Calu3 (cell line): ENCODE results near the gene HBG1. TPM values are rescaled to one million over a fixed set of nuclear protein-coding genes. Genes with fewer than 3 reads are reported as not detected.

Source experiments
- BruUV-seq: library from RNA; stranded (reverse); fragments of 400-500 nt; replicated peaks from 2 replicates; lab custom pipeline; 2021; lab: Mats Ljungman, UMichigan
- CTCF ChIA-PET: fragments of 300-600 bp; sonication (Branson Sonifier 250); formaldehyde crosslinking; loops from one replicate; lab custom pipeline; 2022; ENCODE audit warnings: antibody characterized with exemption; lab: Charles Lee
- DNase-seq: peaks from one replicate; pipeline ENCODE4 v3.0.0; 2022
- H3K27ac Mint-ChIP-seq: one replicate; pipeline ENCODE4 v1.8.0; 2022; ENCODE audit warnings: mixed read lengths; ENCODE audit not compliant: unreplicated experiment
- H3K27me3 Mint-ChIP-seq: one replicate; pipeline ENCODE4 v1.8.0; 2022; ENCODE audit warnings: mixed read lengths; ENCODE audit not compliant: unreplicated experiment
- H3K36me3 Mint-ChIP-seq: one replicate; pipeline ENCODE4 v1.8.0; 2022; ENCODE audit warnings: mild to moderate bottlenecking, moderate library complexity, mixed read lengths; ENCODE audit not compliant: insufficient read depth, unreplicated experiment
- H3K4me1 Mint-ChIP-seq: one replicate; pipeline ENCODE4 v1.8.0; 2022; ENCODE audit warnings: mild to moderate bottlenecking, low read depth, mixed read lengths; ENCODE audit not compliant: unreplicated experiment
- H3K4me3 Mint-ChIP-seq: one replicate; pipeline ENCODE4 v1.8.0; 2022; ENCODE audit warnings: mild to moderate bottlenecking, low read depth, moderate library complexity, mixed read lengths; ENCODE audit not compliant: unreplicated experiment
- H3K9me3 Mint-ChIP-seq: one replicate; pipeline ENCODE4 v1.8.0; 2022; ENCODE audit warnings: low read depth, mixed read lengths; ENCODE audit not compliant: unreplicated experiment
- CTCF ChIP-seq: fragments of 200-600 bp; IDR thresholded peaks from one replicate; pipeline ENCODE4 v1.8.0; 2022; ENCODE audit warnings: antibody characterized with exemption; ENCODE audit not compliant: unreplicated experiment
- intact Hi-C: fragments of 100-400 bp; cut with micrococcal nuclease; formaldehyde crosslinking; loops from one replicate; pipeline ENCODE4 v1.10.0; 2022; ENCODE audit not compliant: unreplicated experiment
- total RNA-seq: library from RNA; stranded (reverse); gene quantifications from 2 replicates; pipeline ENCODE4 v1.2.3, GENCODE V29; 2022

The HBG1 gene
- total RNA-seq, 1 experiment from 2014 or later, result not detected

GRCh38 chr11:5240056-5240455, 9.6 kb downstream of the HBG1 start:
- BruUV-seq, result no TSS peak
- Mint-ChIP-seq H3K27ac (no peak overlapping the region), H3K4me1 (no peaks in the 10 kb centered on the region), H3K9me3 (no peaks in the 10 kb centered on the region), H3K27me3 (peaks cover 6% of the 10 kb centered on the region), H3K4me3 (no peak overlapping the region), H3K36me3 (no peaks in the 10 kb centered on the region)
- CTCF ChIA-PET, result no interaction called here
- intact Hi-C loops, result no loop called here
- TF ChIP-seq CTCF, result no peak
- DNase-seq, result no peak

- Mint-ChIP-seq H3K4me1 (no peaks in the 10 kb centered on the region), H3K4me3 (no peak overlapping the region), H3K27me3 (no peaks in the 10 kb centered on the region), H3K27ac (no peak overlapping the region), H3K9me3 (no peaks in the 10 kb centered on the region), H3K36me3 (no peaks in the 10 kb centered on the region)
- no peak for DNase-seq
- TF ChIP-seq CTCF, result no peak
- CTCF ChIA-PET, result no interaction called here
- intact Hi-C loops, result no loop called here
- no TSS peak for BruUV-seq
Observed at GRCh38 chr11:5239046-5239445, 10.6 kb downstream of the HBG1 start.

GRCh38 chr11:5238486-5238885, 11.2 kb downstream of the HBG1 start:
- no TSS peak for BruUV-seq

GRCh38 chr11:5237420-5237819, 12.2 kb downstream of the HBG1 start:
- no peak for TF ChIP-seq CTCF
- no peak overlapping the region for H3K4me3 Mint-ChIP-seq
- no TSS peak for BruUV-seq
- no peak overlapping the region for H3K27ac Mint-ChIP-seq
- DNase-seq, result no peak
- no peaks in the 10 kb centered on the region for H3K4me1 Mint-ChIP-seq
- H3K36me3 Mint-ChIP-seq, result no peaks in the 10 kb centered on the region
- intact Hi-C loops, result no loop called here
- CTCF ChIA-PET, result no interaction called here
- H3K9me3 Mint-ChIP-seq, result no peaks in the 10 kb centered on the region
- H3K27me3 Mint-ChIP-seq, result no peaks in the 10 kb centered on the region

More at GRCh38 chr11:5238486-5238885, 11.2 kb downstream of the HBG1 start:
- DNase-seq, result no peak
- TF ChIP-seq CTCF, result no peak
- CTCF ChIA-PET, result no interaction called here
- no peaks in the 10 kb centered on the region for H3K36me3 Mint-ChIP-seq
- no peaks in the 10 kb centered on the region for H3K9me3 Mint-ChIP-seq
- H3K27ac Mint-ChIP-seq, result no peak overlapping the region
- H3K4me3 Mint-ChIP-seq, result no peak overlapping the region
- H3K4me1 Mint-ChIP-seq, result no peaks in the 10 kb centered on the region
- intact Hi-C loops, result no loop called here
- H3K27me3 Mint-ChIP-seq, result no peaks in the 10 kb centered on the region
